Spleen (tissue), 7 donors: Measurements from ENCODE around the gene ATP1A2.

Experiments used
- CTCF ChIP-seq, 11 experiments: fragments of 200-600 bp in 7 of 11; fragments of 450-650 bp in 4 of 11; sonication (generic) in 4 of 11; IDR thresholded peaks in 8 of 11; conservative IDR thresholded peaks in 3 of 11; 1 replicate in 7 of 11; 2 replicates in 4 of 11; pipeline versions ENCODE4 v1.4.0 to v1.8.0; 2016 to 2021; ENCODE audit warnings: antibody characterized with exemption in 11 of 11, inconsistent platforms in 4 of 11, mild to moderate bottlenecking in 1 of 11
- POLR2A ChIP-seq, 3 donors: fragments of 450-650 bp; IDR thresholded peaks; one replicate each; pipeline ENCODE4 v1.5.1; 2017; ENCODE audit warnings: antibody characterized with exemption in 3 of 3, mild to moderate bottlenecking in 1 of 3
- POLR2AphosphoS5 ChIP-seq, 3 donors: sonication (generic); formaldehyde crosslinking; IDR thresholded peaks; one replicate each; pipeline ENCODE4 v1.5.1; 2017; ENCODE audit warnings: antibody characterized with exemption in 3 of 3
- donor health status: DM: no; HTN: no; CAD: no; lungs with moderate emphysema.
- donor health status: DM: no; HTN: no; CAD: no.
- donor health status: DM: no; HTN: no; CAD: no.

- TF ChIP-seq CTCF (IDR thresholded peaks at IDR 0.05 in 8 of 11, conservative IDR thresholded peaks at IDR 0.05 in 3 of 11) (no peak), POLR2AphosphoS5 (IDR thresholded peaks at IDR 0.05) (no peak), POLR2A (IDR thresholded peaks at IDR 0.05) (no peak)
Measured at GRCh38 chr1:160117300-160117699, 1.7 kb downstream of the ATP1A2 start.
